NCI-H524 (cell line): ENCODE measurements around the gene SPTB.
A peak's percentile ranks its signal among the peaks of the same experiment; 100 is the strongest.

ENCODE experiments used
- DNase-seq, 2 experiments: peaks; one replicate each; lab custom pipeline; 2025; lab: John Stamatoyannopoulos, UW

The SPTB gene

DNA sequence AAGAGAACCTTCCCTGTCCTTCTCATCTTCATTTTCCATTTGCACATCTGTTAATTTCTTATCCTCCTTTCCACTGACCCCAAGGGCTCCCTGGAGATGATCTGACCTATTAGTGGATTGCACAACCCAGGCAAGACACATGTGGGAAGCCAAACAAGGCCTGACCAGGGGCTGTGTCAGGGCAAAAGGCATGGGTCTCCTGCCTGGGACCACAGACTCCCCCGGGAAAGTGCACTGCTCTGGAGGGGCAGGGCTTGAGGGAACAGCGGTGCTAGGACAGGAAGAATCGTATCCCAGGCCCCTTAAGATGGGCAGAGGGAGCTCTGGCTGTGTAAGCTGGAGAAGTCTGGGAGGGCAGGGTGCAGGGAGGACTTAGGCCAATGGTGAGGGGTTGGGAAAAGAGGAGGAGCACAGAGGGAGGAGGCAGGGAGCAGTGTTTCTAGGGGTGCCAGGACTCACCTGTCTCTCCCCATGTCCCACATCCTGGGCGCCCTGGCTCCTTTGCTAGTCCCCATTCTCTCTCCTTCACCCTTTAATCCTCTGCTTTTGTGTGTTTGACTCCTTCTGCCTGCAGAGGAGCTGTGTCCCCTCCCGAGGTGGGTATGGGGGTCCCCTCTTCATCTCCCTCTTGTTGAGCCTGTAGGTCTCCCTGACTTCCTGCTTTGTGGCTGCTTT lies 150.2 kb downstream of the SPTB start:
- DNase-seq = no peak

DNA sequence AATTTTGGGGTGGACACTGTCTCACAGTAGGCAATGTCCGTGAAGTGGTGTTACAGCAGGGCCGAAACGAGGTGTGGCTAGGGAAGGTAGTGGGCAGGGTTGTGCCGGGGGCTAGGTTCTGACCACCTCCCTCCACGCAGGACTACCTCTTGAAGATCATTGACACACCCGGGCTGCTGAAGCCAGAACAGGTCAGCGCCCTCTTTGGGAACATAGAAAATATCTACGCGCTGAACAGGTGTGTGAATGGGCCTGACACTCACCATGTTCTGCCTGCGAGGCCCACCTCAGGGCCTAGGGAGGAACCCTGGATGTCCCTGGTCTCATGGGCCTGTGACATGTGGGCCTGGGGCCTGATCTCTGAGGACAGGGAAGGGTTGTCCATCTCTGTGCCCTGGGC lies 150.9 kb downstream of the SPTB start:
- no peak for DNase-seq

DNA sequence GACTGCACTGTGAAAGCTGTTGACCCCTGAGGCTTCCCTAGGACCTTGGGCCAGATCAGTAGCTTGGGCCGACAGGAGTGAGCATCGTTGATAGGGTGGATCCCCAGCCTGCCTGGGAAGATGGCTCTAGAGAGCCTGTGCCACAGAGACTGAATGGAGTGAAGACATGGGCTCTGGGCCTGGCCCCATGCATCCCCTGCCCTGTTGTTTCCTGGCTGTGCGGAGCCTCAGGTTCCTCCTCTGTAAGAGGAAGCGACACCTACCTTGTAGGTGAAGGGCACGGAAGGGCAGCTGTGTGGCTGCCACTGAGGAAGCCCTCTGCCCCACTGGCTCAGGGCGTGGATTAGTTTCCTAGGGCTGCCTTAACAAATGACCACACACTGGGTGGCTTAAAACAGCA lies 151.6 kb downstream of the SPTB start:
- no peak for DNase-seq

DNA sequence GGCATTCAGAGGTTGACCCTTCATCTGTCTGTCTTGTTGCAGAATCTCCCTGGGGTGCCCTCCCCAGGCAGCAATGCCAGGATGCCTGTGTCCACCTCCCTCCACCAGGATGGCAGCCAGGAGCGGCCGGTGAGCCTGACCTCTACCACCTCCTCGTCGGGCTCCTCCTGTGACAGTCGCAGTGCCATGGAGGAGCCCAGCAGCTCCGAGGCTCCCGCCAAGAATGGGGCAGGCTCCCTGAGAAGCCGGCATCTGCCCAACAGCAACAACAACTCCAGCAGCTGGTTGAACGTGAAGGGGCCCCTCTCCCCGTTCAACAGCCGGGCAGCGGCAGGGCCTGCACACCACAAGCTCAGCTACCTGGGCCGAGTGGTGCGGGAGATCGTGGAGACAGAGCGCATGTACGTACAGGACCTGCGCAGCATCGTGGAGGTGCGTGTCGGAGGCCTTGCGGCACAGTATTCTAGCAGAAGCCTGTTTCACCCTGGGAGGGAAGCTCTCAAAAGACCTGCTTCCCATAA lies 152.1 kb downstream of the SPTB start:
- no peak for DNase-seq

DNA sequence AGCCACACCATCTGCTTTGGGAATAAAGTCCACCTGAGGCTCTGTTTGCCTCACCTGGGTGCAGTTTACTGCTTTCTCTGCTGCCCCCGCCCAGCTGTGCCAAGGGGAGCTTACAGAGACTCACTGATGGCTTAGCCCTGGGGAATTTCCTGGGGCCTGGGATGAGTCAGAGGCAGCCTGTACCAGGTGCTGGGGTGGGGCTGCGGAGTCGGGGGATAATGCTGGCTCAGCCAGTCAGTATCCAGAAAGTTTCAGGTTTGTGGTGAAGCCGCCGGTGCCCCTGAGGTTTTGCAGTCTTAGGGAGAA lies 153.2 kb downstream of the SPTB start:
- DNase-seq = peak; percentile 60 to 85

DNA sequence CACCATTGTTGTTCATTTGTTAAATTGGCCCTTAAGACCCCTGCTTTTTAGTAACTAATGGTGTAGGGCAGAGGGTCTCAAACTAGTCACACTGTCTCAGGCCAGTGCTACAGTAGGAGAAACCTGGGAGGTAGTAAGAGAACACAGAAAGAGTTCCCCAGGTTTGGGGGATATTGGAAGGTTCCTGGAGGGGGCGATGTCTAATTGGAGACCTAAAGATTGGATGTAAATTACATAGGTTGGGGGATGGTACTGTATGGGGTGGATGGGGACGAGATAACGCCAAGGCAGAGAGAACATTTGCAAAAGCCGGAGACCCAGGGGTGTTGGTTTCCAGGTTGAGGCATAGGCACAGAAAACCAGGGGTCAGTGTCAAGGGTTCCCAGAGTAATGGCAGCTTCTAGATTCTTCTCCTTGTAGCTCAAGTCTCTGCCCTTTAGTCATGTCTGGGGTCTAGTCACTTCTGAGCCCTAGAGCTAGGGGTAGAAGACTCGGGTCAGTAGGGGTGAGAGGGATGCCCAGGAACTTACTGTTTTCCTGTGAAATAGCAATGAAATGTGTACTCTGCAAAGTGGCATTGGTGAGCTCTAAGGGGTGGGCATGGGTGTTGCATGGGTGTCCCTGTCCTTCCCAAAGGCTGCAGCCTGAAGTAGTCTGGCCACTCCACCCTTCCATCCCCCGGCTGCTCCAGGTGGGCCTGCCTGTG lies 153.7 kb downstream of the SPTB start:
- DNase-seq = peak in 1 of 2 experiments; percentile 48

DNA sequence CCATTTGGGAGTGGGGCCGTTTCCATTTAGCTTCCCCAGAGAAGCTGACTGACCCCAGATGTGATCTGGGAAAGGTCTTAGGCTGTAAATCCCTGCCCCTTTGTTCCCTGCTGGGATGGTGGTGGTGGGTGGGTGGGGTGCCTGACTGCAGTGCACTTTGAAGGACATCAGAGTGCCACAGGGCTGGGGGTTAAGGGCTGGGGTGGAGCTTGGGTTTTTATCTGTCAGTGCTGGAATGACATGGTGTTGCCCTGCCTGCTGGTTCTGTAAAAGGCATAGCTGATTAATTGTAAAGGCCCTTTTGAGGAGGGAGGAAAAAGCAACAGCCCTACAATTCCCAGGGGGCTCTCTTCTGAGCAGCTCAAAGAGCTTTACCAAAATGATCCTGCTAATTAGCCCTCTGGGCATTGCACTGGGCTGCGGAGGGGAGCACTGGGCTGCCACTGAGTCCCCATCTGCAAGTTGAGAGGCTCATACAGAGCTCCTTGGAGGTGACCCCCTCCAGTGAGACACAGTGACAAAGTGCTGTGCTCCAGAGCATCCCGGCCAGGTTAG lies 154.4 kb downstream of the SPTB start:
- DNase-seq = peak; percentile 95 to 98

DNA sequence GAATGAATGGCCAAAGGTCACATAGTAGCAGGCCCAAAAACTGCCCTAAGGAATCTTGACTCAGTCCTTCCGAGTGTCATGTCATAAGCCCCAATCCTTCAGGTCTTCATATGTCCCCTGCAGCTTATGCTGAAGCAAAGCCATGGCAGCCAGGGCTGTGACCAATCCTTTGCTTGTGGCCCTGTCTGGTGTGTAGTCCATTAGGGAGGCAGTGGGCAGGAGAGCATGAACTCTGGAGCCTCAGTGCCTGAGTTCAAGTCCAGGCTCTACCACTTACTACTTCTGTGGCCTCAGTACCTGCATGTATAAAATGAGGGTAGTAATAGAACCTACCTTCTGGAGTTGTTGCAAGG lies 155.2 kb downstream of the SPTB start:
- DNase-seq = no peak

DNA sequence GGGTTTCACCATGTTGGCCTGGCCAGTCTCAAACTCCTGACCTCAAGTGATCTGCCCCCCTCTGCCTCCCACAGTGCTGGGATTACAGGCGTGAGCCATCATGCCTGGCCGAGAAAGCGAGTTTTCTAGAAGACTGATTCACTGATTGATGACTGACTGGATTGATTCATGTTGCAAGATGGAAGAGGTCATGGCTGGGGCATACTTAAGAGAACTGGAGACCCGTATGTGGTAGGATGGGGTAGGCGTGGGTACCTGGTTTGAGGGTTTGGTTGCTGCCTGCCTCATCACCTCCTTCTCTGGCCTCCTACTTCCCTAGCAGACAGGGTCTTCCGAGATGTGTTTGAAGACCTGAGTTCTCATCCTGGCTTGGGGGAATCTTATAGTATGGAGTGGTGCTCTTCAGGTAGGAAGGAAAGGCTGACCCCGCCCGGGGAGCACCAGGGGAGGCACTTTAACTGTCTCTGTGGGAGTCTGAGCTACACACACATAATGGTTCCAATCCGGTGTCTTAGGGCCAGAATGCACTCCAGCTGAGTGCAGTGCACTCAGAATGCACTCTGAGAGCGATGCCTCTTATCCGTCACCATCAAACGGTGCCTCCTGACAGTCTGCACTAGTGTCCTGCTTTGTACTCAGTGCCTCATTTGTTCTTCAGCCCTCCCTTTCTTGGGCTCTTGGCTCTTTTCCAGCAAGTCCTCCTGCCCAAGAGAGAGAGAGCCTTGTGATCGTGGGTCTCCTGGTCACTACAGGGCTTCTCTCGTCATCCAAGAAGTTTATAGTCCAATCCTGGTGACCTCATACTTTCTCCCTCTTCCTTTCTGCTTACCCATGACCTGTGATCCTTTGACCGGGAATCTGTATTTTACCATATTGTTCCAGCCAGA lies 155.8 kb downstream of the SPTB start:
- no peak for DNase-seq

DNA sequence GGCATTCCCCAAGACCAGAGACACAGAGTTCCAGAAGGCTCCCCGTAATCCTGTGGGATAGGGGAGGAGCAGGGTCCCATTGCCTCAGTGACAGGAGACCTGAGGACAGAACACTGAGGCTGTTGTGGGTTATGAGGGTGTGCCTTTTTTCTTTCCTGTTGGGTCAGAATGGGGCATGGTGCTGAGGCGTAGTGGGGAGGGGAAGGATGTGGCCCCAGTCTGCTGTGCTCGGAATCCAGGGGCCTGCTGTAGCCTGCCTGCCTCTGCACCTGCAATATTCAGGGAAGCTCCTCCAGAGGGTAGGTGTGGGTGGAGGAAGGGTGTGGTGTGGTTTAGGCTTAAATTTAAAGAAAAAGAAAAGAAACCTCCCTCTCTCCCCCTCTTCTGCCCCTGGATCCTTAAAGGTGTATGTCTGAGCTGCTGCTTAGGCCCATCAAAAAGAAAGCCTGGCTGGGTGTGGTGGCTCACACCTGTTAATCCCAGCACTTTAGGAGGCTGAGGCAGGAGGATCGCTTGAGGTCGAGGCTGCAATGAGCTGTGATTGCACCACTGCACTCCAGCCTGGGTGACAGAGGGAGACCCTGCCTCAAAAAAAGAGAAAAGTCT lies 156.8 kb downstream of the SPTB start:
- DNase-seq = no peak

DNA sequence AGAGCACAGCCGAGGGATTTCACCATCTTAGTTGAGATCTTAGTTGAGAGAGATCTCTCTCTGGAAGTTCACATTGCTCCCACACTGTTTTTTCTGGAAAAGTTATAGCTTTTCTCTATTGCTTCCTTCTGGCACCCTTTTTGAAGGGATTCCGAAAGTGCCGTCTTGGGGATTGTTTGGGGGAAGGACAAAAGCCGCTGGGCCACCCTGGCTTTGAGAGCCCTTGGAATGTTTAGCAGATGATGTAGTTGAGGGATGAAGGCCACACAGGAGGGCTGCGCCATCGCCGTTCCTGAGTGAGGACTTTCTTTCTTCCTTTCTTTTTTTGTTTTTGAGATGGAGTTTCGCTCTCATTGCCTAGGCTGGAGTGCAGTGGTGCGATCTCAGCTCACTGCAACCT lies 157.8 kb downstream of the SPTB start:
- no peak for DNase-seq

DNA sequence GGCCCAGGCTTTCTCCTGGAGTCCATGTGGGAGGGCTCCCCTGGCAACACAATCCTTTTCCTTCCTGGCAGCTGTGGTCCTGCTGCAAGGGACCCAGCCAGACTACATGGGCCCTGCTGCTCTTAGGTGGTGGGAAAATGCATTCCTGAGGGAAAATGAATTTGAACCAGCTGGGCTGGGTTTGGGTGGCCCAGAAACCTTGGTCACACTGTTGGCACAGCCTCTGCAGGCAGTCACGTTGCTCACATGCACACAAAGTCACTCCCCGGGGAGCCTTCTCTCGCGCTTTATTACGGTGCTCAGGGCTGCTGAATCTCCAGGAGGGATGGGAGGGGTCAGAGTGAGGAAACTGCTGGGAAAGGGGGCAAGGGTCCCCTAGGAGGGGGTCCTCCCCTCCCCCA lies 158.3 kb downstream of the SPTB start:
- peak in 1 of 2 experiments; percentile 41 for DNase-seq

DNA sequence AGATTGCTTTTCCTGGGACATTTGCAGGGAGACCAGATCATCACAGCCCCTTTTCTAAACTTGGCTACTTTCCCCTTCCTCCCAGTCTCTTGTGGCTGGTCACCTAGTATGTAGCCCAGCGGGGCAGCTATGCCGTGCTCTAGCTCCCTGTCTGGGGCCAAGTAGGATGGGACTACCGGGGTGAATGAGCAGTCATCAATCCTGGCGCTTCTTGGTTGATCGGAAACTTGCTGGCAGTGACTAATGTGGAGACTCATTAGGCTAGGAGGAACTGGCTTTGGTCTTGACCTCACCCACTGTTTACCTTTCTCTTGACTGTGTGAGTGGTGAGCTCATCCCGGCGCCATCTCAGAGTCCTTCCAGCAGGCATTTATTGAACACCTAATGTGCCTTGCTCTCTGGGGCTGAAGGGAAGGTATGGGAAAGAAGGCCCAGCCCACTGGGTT lies 159.6 kb downstream of the SPTB start:
- DNase-seq = no peak

DNA sequence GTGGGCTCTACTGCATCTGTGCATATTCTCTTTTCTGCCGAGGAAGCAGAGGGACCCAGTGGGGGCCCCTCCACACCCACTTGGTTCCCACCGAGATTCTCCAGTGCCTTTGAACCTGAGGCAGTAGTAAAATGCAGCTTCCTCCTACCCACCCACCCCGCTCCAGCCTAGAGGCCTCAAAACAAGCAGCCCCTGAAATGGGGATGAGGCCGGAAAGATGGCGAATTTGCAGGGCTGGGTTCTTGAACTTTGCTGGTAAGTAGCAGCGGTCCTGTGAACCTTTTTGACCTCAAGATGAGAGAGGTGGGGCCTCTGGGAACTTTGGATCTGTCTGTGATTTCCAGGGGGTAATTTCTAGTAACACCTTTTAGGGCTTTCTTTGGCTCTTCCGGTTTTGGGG lies 160.1 kb downstream of the SPTB start:
- DNase-seq = no peak

DNA sequence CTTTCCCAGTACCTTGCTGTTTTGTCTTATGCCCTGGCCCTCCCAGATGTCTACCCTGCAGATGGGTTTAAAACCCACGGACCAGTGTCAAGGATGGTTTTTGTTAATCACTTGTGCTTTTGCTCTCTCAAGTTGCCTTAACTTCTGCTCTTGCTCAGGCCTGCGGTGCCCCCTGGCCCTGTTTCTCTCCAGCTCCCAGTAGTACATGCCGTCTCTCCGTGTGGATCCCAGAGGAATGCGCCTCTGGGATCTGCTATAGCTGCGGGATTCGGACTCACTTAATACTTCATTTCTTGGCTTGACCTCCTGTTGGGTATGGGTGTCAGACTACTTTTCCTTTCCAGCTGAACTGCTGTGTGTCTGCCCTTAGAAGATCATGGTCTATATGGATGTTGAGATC lies 160.9 kb downstream of the SPTB start:
- DNase-seq = no peak

DNA sequence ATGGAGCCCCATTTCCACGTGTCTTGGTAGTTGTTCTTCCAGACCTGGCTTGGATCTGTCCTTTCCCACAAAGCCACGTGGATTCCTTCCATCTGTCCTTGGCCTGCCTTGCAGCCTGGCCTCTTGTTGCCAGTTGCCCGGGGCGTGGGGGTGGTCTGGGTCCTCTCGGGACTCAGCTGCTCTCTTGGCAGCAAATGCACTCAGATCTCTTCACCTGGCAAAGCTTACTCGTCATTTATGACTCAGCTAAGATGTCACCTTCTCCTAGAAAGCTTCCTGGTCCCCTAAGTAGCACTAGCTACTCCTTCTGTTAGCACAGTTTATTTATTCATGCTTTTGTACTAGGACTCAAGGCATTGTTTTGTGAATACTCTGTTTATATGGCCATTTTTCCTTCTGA lies 161.8 kb downstream of the SPTB start:
- DNase-seq = no peak

DNA sequence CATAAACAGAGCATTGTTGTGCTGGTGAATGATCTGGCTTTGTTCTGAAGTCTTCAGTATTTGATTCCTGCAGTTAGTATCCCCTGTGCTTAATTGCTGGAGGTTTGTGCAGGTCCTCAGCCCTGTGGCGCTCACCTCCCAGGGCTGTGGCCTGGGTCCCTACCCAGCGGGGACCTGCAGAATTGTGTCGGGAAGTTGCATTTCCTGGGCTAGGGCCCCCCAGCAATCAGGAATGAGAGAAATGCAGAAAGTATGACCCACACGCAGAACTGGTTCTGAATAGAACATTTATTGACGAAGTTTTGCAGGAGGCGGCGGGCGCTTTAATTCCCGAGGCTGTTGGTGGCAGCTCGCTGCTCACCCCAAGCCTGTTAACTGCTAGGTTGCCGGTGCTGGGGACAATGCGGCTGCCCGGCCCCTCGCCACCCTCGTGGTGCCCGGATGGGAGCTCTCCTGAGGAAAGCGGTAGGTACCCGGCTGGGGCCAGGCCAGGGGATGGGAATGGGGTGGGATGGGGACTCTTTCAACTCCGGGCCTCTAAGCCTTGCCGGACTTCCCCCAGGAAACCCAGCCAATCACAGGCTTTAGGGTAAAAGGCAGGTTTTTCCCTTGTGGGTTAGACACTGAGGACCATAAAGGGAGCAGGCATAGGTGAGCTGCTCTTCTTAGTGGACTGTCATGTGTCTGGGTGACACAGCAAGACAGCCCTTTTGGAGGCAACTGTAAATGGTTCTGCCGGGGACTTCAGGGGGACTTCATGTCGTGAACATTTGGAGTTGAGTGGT lies 163.9 kb downstream of the SPTB start:
- DNase-seq = no peak

DNA sequence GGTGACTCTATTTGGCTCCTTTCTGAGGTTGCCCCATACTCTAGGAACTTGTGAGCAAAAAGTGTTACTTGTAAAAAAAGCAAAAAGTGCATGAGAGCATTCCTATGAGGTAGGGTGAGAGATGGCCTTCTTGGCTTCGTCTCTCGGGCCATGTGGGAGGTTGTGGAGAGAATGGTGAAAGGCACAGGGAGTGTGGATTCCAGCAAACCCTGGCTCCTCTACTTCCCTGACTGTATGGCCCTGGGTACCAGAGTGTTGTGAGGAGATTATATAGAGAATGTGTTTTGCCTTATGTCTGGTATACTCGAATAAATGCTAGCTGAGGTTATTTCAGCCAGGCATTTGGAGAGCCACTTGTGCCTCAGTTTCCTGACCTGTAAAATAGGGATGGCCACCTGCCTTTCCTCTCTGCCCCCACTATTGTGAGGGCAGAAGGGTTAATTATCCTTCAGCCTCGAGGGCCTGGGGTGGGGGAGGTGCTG lies 164.5 kb downstream of the SPTB start:
- no peak for DNase-seq

DNA sequence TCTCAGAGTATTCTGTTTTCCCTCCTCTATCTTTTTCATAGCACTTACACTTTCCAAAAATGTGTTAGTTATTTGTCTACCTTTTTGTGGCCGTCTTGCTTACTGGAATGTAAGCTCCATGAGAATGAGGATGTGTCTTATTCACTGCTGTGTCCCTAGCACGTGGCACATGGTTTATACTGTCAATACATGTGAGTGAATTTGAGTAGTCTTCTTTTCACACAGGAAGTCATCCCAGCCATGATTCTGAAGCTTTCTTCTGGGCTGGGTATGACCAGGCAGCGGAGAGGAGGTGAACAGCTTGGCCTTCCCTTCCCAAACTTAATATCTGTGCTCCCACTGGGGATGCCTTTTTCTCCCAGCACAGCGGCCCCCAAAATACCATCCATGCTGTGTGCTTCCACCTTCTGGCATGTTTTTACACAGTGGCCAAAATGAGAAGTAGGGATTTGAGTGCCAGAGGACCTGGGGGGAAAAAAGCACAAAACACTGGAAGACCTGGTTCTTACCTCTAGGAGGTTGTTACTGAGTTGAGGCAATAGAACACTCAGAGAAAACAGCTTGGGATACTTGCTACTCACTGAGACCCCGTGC lies 165.2 kb downstream of the SPTB start:
- no peak for DNase-seq

DNA sequence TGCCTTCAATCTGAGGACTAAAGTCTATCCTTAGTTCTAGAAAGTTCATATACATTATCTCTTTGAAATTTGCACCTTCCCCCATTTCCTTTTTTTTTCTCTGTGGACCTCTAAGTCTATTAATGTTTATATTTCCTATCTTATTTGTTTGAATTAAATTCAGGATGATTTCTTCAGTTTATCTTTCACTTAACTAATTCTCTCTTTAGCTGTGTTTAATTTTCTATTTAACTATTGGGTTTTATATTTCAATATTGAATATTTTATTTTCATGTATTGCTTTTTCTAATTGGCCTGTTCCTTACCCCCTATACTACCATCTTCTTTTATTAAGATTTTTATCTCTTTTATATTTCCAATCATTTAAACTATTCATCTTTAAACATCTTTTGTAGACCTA lies 166.0 kb downstream of the SPTB start:
- no peak for DNase-seq

DNA sequence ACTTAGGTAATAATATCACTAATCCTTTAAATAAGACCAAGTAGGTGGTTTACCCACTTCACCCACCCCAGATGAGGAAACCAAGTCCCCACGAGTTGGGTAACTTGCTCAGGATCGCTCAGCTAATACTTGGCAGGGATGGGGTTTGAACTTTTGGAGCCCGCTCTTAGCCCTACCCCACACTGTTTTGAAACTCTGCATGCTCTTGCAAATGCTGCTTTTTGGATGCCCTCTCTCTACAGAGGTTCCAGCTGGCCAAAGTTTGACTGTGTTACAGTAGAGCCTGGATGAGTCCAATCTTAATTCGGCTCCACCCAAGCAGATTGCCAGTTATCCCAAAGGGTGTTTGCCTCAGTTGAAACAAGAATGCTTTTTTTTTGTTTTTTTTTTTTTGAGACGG lies 168.7 kb downstream of the SPTB start:
- DNase-seq = no peak
